HFFc6 (cell line): Measurements from ENCODE around the gene CCP110. TPM values are rescaled to one million over a fixed set of nuclear protein-coding genes. Genes with fewer than 3 reads are reported as not detected.
A peak's percentile ranks its signal among the peaks of the same experiment; 100 is the strongest.

Experiments
- DNase-seq: peaks from one replicate; pipeline ENCODE4 v3.0.0-alpha.2; 2018
- H3K27ac Mint-ChIP-seq: 2 replicates; pipeline ENCODE4 v1.8.0; 2020; ENCODE audit warnings: mild to moderate bottlenecking, mixed read lengths
- H3K27me3 Mint-ChIP-seq: 2 replicates; pipeline ENCODE4 v1.8.0; 2021; ENCODE audit warnings: mild to moderate bottlenecking, moderate library complexity, mixed read lengths; ENCODE audit not compliant: insufficient read depth
- H3K36me3 Mint-ChIP-seq: 2 replicates; pipeline ENCODE4 v1.8.0; 2021; ENCODE audit warnings: low read depth, mixed read lengths
- H3K4me1 Mint-ChIP-seq: 2 replicates; pipeline ENCODE4 v1.8.0; 2020; ENCODE audit warnings: low read depth, mixed read lengths
- H3K4me3 Mint-ChIP-seq: 2 replicates; pipeline ENCODE4 v1.8.0; 2020; ENCODE audit warnings: mild to moderate bottlenecking, moderate library complexity, mixed read lengths
- H3K9me3 Mint-ChIP-seq: 2 replicates; pipeline ENCODE4 v1.8.0; 2020; ENCODE audit warnings: mild to moderate bottlenecking, mixed read lengths
- CTCF ChIP-seq: fragments of 200-600 bp; sonication (generic); IDR thresholded peaks from 2 replicates; pipeline ENCODE4 v1.5.0; 2021; ENCODE audit warnings: antibody characterized with exemption, mild to moderate bottlenecking
- total RNA-seq, 6 experiments: library from RNA; stranded (reverse); fragmentation: NEBNext Ultra II Directional; extraction: Animal tissue kit (Norgen Biotek cat#: 25700); gene quantifications; 2 replicates in 1 of 6; 3 replicates in 5 of 6; pipeline ENCODE4 v1.2.3, GENCODE V29; 2021

CCP110 gene
- total RNA-seq, 6 experiments from 2014 or later, result 12.7 to 18.2 (median 16.5) TPM

- Mint-ChIP-seq H3K4me3 (no peak overlapping the region), H3K4me1 (peaks cover 25% of the 10 kb centered on the region), H3K36me3 (peaks cover 22% of the 10 kb centered on the region), H3K9me3 (no peaks in the 10 kb centered on the region), H3K27me3 (no peaks in the 10 kb centered on the region), H3K27ac (peak overlapping the region; percentile 88)
- TF ChIP-seq CTCF, result no peak
- DNase-seq, result peak; percentile 52
These were observed 66.1 kb downstream of the CCP110 start for GRCh38 chr16:19589771-19590302.

DNA sequence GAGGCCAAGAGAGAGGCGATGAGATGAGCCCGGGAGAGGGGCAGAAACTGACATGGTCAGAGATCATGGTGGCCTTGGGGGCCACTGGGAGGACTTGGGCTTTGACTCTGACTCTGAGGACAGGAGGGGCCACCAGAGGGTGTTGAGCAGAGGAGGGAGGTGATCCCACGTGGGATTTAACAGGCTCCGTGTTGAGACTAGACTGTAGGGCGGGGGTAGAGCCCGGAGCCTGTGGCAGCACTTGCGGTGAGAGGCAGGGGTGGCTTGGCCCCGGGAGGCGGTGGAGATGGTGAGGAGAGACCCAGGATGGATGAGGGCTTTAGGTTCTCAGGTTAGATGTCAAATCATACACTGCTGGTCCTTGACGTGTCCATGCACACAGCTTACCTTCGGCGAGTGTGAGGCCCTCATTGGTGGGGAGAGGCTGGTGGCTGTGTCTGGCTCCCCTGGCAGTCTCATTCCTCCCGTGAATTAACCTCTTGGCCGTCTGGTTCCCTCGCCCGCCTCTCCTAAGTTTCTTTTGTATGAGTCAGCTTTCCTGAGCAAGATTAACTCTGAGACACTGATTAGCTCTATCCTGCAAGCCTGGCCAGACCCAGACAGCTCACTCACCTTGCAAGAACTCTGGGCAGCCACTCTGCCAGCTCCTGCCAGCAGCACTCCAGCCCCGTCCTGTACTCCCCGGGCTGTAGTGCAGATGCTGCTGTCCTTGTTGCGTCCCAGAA lies 71.5 kb downstream of the CCP110 start:
- Mint-ChIP-seq H3K4me1 (peaks cover 25% of the 10 kb centered on the region), H3K9me3 (no peaks in the 10 kb centered on the region), H3K36me3 (peaks cover 9% of the 10 kb centered on the region; the same call in 1 of the 2 replicates), H3K27me3 (no peaks in the 10 kb centered on the region), H3K27ac (peak overlapping the region; percentile 83), H3K4me3 (peak overlapping the region; percentile 53)
- peak; percentile 87 for DNase-seq
- TF ChIP-seq CTCF, result no peak

- Mint-ChIP-seq H3K36me3 (no peaks in the 10 kb centered on the region; the same call in 1 of the 2 replicates), H3K27me3 (no peaks in the 10 kb centered on the region), H3K9me3 (no peaks in the 10 kb centered on the region), H3K4me3 (no peak overlapping the region), H3K4me1 (peaks cover 32% of the 10 kb centered on the region), H3K27ac (no peak overlapping the region)
- TF ChIP-seq CTCF, result no peak
- DNase-seq, result no peak
These were observed 75.2 kb downstream of the CCP110 start for GRCh38 chr16:19598805-19599510.

- H3K27ac Mint-ChIP-seq, result no peak overlapping the region
- no peaks in the 10 kb centered on the region for H3K9me3 Mint-ChIP-seq
- H3K4me3 Mint-ChIP-seq, result no peak overlapping the region
- TF ChIP-seq CTCF, result no peak
- DNase-seq, result no peak
- peaks cover 5% of the 10 kb centered on the region for H3K36me3 Mint-ChIP-seq
- no peaks in the 10 kb centered on the region for H3K27me3 Mint-ChIP-seq
- peaks cover 24% of the 10 kb centered on the region for H3K4me1 Mint-ChIP-seq
These were observed 76.4 kb downstream of the CCP110 start for GRCh38 chr16:19599968-19600716.
